GM10266 (cell line): Measurements from ENCODE around the gene ANKRD33.

Experiments
- DNase-seq: peaks from one replicate; pipeline ENCODE4 v3.0.0; 2012; ENCODE audit errors: extremely low spot score
- CTCF ChIP-seq: IDR thresholded peaks from 2 replicates; pipeline ENCODE4 v1.5.1; 2012; ENCODE audit warnings: mild to moderate bottlenecking, low read depth; ENCODE audit not compliant: control insufficient read depth, insufficient read depth; ENCODE audit errors: missing control alignments

The ANKRD33 gene

GRCh38 chr12:51898506-51898905 lies 10.6 kb downstream of the ANKRD33 start:
- DNase-seq: no peak
- no peak for TF ChIP-seq CTCF

GRCh38 chr12:51898937-51899336 lies 11.0 kb downstream of the ANKRD33 start:
- no peak for TF ChIP-seq CTCF
- DNase-seq: no peak

GRCh38 chr12:51900323-51900889 lies 12.5 kb downstream of the ANKRD33 start:
- no peak for DNase-seq
- no peak for TF ChIP-seq CTCF

- DNase-seq: no peak
- no peak for TF ChIP-seq CTCF
Observed at GRCh38 chr12:51901121-51901817, 13.4 kb downstream of the ANKRD33 start.

GRCh38 chr12:51901881-51902280 lies 14.0 kb downstream of the ANKRD33 start:
- no peak for DNase-seq
- no peak for TF ChIP-seq CTCF

GRCh38 chr12:51904951-51905470 lies 17.1 kb downstream of the ANKRD33 start:
- TF ChIP-seq CTCF: no peak
- no peak for DNase-seq
